HG03354 (cell line): Measurements from ENCODE around the gene MARK3.

Experiments used
- ATAC-seq: cut with Tn5 transposase; IDR thresholded peaks from one replicate; pipeline ENCODE4 v1.9.1; 2021; ENCODE audit warnings: mild to moderate bottlenecking; ENCODE audit not compliant: unreplicated experiment, poor library complexity, severe bottlenecking

Gene MARK3

GRCh38 chr14:103531421-103532215 is 146.4 kb downstream of the MARK3 start:
- no peak for ATAC-seq

DNA sequence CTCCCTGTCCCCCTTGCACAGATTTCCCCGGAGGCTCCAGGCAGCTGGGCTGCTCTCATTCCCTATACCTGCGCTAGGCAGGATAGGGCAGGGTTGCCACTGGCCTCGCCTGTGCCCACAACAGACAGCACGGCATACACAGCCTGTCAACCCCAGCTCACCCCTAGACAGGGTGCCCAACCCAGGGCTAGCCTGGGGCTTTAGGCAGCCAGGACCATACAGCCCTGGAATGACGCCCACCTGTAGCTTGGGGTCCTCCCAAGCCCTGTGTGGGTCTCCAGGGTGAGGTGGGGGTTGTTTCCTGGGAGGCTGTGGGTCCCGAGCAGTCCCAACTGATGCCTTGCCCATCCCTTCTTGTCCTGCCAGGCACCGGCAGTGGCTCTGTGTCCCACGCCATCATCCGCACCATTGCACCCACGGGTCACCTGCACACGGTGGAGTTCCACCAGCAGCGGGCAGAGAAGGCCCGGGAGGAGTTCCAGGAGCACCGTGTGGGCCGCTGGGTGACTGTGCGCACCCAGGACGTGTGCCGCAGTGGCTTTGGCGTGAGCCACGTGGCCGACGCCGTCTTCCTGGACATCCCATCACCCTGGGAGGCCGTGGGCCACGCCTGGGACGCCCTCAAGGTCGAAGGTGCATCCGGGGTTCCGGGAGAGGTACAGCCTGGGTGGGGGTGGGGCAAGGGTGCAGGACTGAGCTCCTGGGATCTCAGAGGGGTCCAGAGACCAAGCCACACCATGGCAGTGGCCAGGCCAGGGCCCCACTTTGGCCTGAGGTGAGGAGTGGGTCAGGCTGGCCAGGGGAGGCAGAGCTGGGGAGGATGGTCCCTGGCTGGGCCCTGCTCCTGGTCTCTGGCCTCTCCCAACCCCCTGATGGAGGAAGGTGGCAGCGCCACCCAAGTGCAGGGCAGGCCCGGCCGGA is 147.3 kb downstream of the MARK3 start:
- ATAC-seq = no peak

GRCh38 chr14:103533137-103533998 is 148.2 kb downstream of the MARK3 start:
- ATAC-seq = no peak

- ATAC-seq = no peak
Measured at GRCh38 chr14:103533999-103534575, 148.9 kb downstream of the MARK3 start.

DNA sequence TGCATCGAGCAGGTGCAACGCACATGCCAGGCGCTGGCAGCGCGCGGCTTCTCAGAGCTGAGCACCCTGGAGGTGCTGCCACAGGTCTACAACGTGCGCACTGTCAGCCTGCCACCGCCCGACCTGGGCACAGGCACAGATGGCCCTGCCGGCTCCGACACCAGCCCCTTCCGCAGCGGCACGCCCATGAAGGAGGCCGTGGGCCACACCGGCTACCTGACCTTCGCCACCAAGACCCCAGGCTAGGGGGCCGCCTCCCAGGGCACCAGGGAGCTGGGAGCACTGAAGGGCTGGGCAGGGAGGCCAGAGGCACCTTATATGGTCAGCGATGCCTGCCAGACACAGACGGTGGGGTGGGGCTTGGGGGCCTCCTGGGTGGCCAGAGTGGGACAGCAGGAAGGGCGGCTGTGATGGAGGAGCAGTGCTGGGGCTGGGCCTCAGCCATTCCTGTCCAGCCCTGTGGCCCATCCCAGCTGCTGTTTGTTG is 149.4 kb downstream of the MARK3 start:
- ATAC-seq = no peak

DNA sequence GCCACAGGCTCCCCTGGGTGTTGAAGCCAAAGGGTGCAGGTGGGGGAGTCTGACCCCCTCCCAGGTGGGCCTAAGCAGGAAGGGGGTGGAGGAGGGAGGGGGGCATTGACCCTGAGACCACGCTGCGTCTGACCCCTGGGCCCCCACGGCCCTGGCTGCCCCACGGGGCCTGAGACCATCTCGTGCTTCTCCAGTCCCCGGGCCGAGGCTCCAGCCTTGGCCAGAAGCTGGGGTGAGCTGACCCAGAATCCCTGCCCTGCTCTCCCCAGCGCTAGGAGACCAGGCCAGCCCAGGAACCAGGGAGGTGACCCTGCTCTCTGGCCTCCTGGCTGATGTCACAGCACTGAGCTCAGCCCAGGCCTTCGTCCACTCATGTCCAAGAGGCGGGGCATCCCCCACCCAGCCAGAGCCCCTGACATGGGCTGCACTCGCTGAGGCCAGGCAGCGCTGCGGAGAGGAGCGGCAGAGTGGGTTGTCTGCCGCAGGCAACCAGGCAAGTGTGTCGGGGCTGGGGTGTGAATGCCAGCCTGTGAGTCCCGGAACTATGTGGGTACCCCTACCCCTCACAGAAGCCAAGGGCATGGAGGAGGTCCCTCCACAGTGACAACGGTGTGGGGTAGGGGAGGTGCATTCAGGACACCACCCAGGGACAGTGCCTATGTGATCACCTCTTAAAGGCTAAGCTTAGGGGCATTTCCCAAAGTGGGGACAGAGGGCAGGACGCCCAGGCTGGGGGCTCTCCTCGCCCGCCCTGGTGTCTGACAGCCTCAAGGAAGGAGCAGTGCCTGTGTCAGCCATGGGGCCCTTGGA is 150.1 kb downstream of the MARK3 start:
- no peak for ATAC-seq

DNA sequence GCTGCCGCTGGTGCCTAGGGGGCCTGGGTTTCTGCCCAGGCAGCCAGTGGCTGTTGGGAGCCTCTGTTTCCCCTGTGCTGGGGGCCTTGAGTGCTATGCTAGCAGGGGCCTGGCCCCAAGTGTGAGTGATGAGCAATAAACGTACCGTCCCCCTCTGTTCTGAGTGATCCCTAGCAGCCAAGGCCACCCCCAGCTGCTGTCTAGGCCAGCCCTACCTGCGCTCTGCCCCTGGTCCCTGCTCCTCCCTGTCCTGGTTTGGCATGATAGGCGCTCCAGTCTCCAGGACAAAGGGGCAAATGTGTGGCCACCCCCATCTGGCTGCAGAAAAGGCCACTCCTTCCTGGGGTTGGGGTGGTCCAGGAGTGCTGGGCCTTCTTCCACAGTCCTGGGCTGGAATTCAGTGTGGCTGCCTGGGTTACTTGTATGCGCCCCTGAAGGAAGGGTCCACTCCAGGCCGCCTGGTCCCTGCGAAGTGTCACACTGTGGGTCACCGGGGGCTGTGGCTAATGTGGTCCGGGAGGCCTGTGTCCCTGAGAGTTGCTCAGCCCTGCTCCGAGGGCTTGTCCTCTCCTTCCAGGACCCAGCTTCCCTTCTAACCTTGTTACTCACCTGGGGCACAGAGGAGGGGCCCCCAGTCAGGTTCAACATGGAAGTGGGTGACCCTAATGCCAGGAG is 150.8 kb downstream of the MARK3 start:
- ATAC-seq = no peak

GRCh38 chr14:103536693-103537092 is 151.5 kb downstream of the MARK3 start:
- ATAC-seq = no peak

- ATAC-seq = no peak
Measured at GRCh38 chr14:103537175-103537990, 152.2 kb downstream of the MARK3 start.

DNA sequence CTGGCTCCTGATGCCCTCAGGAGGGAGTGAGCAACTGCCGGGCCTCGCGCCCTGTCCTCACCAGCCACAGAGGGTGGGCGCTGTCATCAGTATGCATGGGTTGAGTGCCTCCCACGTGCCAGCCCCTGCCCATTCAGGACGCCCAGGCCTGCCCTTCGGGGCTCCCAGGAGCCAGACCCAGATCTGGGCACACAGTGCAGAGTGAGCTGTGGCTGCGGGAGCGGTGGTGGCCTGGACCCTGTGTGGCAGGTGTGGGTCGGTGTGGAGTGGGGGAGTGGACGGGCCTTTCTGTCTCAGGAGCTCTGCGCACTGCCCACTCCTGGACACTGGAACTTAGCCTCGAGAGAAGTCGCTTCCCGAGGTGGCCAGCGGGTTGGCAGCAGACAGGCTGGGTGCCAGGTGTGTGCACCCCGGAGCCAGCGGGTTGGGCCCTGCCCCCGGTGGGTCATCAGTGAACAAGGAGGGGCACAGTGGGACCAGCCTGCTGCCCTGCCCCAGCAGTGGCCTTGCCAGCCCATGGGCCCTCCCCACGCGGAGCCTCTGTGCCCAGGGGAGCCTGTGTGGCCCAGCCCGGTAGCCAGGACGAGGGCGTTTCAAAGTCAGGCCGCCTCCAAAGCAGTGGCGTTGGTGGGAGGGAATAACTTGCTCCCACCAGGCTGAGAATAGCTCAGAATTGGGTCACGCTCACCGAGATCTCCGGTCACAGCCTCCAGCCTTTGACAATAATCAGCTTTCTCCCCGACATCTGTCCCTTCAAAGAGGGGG is 153.3 kb downstream of the MARK3 start:
- ATAC-seq = no peak

- no peak for ATAC-seq
Measured at GRCh38 chr14:103539056-103539825, 154.0 kb downstream of the MARK3 start.

DNA sequence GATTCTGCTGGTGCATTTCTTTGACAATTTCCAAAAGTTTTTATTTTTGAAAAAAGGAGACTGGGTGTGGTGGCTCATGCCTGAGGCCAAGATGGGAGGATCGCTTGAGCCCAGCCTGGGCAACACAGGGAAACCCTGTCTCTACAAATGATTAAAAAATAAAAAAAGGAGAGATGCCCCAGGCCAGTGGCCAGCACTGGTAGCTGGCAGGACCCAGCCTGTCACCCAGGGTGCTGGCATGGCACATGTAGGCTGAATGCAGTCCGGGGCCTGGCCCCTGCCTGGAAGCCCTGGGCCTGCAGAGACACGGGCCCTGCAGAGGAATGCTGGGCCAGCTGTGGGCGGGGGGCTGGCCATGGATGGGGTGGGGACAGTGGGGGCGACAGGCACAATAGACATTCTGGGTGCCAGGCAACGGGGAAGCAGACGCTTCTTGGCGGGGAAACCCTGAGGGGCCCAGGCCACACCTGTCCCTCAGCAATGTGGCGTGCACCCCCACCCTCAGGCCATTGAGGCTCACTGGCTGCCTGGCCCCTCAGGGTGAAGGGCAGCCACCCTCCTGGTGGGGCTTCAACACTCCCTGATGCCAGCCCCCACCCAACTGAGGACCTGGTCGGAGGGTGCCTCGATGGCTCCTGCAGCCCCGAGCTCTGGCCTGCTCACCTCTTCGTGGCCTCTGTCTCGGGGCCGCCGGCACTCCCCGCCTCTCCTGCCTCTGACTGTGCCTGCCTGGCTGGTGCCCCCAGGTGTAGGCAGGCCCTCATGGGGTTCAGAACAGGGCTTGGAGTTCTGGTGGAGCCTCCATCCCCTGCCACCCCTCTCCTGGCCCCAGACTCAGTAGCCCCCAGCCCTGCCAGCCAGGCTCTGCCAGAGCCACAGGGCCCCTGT is 155.8 kb downstream of the MARK3 start:
- ATAC-seq = no peak

DNA sequence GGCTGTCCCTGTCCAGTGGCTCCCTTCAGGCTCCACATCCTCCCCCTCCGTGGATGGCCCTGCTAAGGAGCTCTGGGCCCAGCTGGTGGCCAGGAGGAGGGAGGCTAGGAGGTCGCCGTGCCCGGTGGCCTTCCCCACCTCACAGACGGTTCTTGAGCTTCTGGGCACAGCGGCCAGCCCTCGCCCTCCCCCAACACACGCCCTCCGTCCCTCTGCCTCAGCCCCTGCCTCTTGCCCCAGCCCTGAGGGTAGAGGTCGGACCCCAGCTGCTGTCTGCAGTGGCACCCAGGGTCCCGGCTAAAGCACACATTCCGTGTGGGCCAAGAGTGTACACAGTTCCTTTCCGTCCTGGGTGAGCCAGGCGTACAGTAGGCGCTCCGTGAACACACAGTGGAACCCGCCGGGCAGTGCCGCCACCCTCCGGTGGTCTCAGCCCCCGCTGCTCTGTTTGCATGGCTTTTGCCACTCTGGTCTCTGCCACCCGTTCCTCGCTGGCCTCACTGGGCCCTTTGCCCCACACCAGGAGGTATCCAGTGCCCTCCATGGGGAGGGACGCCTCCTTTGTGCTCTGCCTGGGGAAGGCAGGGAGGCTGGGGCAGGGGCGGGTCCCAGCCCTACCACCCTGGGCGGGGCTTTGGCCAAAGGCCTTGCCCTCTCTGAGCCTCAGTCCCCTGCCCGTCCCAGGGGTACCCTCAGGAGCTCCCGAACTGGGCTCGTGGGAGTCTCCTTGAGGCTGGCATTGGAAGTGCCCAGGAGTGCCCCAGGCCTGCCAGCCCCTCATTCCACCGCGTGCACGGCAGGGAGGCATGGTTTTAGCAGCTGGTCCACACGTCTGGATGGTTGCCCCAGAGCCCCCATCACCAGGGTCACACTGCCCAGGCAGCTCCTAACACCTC is 156.7 kb downstream of the MARK3 start:
- no peak for ATAC-seq

DNA sequence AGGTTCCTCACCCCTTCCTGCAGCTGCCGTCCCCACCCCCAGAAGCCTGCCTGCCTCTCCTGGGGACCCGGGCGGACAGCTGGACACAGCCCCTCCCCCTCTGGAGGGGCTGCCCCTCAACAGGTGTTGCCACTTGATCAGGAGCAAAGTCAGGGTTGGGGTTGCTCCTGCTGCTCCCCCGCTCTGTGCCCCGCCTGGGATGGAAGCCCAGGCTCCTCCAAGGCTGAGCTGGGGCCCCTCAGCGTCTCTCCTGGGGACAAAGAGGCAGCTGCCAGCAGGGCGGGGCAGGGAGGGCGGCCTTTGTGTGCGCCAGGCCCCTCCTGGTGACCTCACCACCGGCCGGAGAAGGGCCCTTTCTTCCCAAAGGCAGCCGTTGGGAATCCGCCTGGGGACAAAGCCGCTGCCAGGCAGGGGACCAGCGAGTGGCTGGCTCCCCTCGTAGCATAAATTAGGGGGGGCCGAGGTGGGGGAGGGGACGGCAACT is 157.4 kb downstream of the MARK3 start:
- ATAC-seq = no peak
